HepG2 (cell line): ENCODE results near the gene SBSN. TPM values are rescaled to one million over a fixed set of nuclear protein-coding genes. Genes with fewer than 3 reads are reported as not detected.
A peak's percentile ranks its signal among the peaks of the same experiment; 100 is the strongest.

ENCODE experiments used
- ATAC-seq: fragments of 200-7000 bp; cut with Tn5 transposase; 3 replicates; pipeline ENCODE4 v1.9.1; 2020; ENCODE audit warnings: mild to moderate bottlenecking, moderate library complexity
- BruUV-seq: library from RNA; stranded (reverse); fragments of 400-500 nt; replicated peaks from 2 replicates; lab custom pipeline; 2021; lab: Mats Ljungman, UMichigan
- CTCF ChIA-PET: fragments of 300-600 bp; formaldehyde crosslinking; extraction: SDS; loops from one replicate; lab custom pipeline; 2021; ENCODE audit warnings: low total read pairs, inconsistent platforms, low intra/inter-chr PET ratio; lab: Yijun Ruan, JAX
- POLR2A ChIA-PET: fragments of 350-600 bp; sonication (Branson Sonifier 250); formaldehyde crosslinking; loops from one replicate; lab custom pipeline; 2020; ENCODE audit warnings: antibody characterized with exemption, inconsistent platforms; lab: Yijun Ruan, JAX
- DNase-seq: peaks from one replicate; pipeline ENCODE4 v3.0.0-alpha.2; 2015; ENCODE audit warnings: low spot score
- FAIRE-seq: peaks from 3 replicates; lab custom pipeline; 2011; peaks lifted over from hg19 to GRCh38; lab: Jason Lieb, UNC
- H2AFZ ChIP-seq: one replicate; pipeline ENCODE4 v1.6.1; 2011; ENCODE audit warnings: low read length, inconsistent platforms
- H3K27ac ChIP-seq: fragments of 300-600 bp; 3 replicates; pipeline ENCODE4 v1.8.0; 2011; ENCODE audit warnings: mixed run types, mild to moderate bottlenecking, mixed read lengths, low read length, inconsistent platforms; ENCODE audit not compliant: insufficient read depth; ENCODE audit errors: extremely low read length
- H3K27me3 ChIP-seq, 2 experiments: fragments of 200-600 bp in 1 of 2; 2 replicates in 1 of 2; 3 replicates in 1 of 2; pipeline versions ENCODE4 v1.6.0 to v1.8.0; 2011; ENCODE audit warnings: low read length in 2 of 2, mild to moderate bottlenecking in 2 of 2, moderate library complexity in 2 of 2, inconsistent platforms in 1 of 2; ENCODE audit not compliant: insufficient read depth in 2 of 2, control insufficient read depth in 1 of 2
- H3K36me3 ChIP-seq, 2 experiments: fragments of 200-600 bp in 1 of 2; replicated peaks in 1 of 2; 2 replicates in 1 of 2; 3 replicates in 1 of 2; pipeline versions ENCODE4 v1.5.1 to v1.8.0; 2011; ENCODE audit warnings: low read length in 2 of 2, inconsistent platforms in 1 of 2; ENCODE audit not compliant: insufficient read depth in 2 of 2, control insufficient read depth in 1 of 2
- H3K4me1 ChIP-seq: 2 replicates; pipeline ENCODE4 v1.5.1; 2012; ENCODE audit warnings: low read length, inconsistent platforms; ENCODE audit not compliant: insufficient read depth
- H3K4me2 ChIP-seq: 2 replicates; pipeline ENCODE4 v1.6.0; 2011; ENCODE audit warnings: low read depth, low read length, inconsistent platforms
- H3K4me3 ChIP-seq, 3 experiments: fragments of 200-600 bp in 1 of 3; sonication (generic), shearing (Covaris generic) in 1 of 3; replicated peaks in 1 of 3; 2 replicates each; pipeline ENCODE4 v1.5.1; 2011 to 2016; ENCODE audit warnings: low read length in 3 of 3, inconsistent platforms in 2 of 3, low read depth in 2 of 3, mild to moderate bottlenecking in 2 of 3, control low read depth in 1 of 3, mixed read lengths in 1 of 3; ENCODE audit not compliant: insufficient read depth in 1 of 3
- H3K79me2 ChIP-seq: one replicate; pipeline ENCODE4 v1.6.1; 2011; ENCODE audit warnings: low read length, inconsistent platforms; ENCODE audit not compliant: insufficient read depth
- H3K9ac ChIP-seq: 2 replicates; pipeline ENCODE4 v1.6.0; 2011; ENCODE audit warnings: mild to moderate bottlenecking, low read depth, low read length, inconsistent platforms; ENCODE audit not compliant: insufficient read depth
- H3K9me3 ChIP-seq: 2 replicates; pipeline ENCODE4 v1.5.1; 2012; ENCODE audit warnings: mild to moderate bottlenecking, low read length
- H4K20me1 ChIP-seq: 2 replicates; pipeline ENCODE4 v1.6.0; 2011; ENCODE audit warnings: inconsistent platforms, mild to moderate bottlenecking, low read length, moderate library complexity; ENCODE audit not compliant: insufficient read depth
- ATF6 ChIP-seq: sonication (generic); formaldehyde crosslinking; conservative IDR thresholded peaks from 2 replicates; pipeline ENCODE4 v1.4.0; 2020; ENCODE audit warnings: missing genetic modification reagents
- CCDC6 ChIP-seq: sonication (generic); formaldehyde crosslinking; IDR thresholded peaks from 2 replicates; pipeline ENCODE4 v1.8.1; 2022; ENCODE audit warnings: mild to moderate bottlenecking, missing genetic modification reagents, moderate library complexity
- GABPB1 ChIP-seq: IDR thresholded peaks from 2 replicates; pipeline ENCODE4 v1.6.1; 2016; ENCODE audit warnings: mild to moderate bottlenecking, missing genetic modification reagents, moderate library complexity, missing compliant biosample characterization
- GTF2F1 ChIP-seq: fragments of 150-350 bp; IDR thresholded peaks from 2 replicates; pipeline ENCODE4 v1.6.1; 2014; ENCODE audit warnings: low read length
- SALL2 ChIP-seq: sonication (generic); formaldehyde crosslinking; IDR thresholded peaks from 2 replicates; pipeline ENCODE4 v1.8.1; 2023; ENCODE audit warnings: mild to moderate bottlenecking, missing genetic modification reagents, inconsistent platforms
- SNAI1 ChIP-seq: sonication (generic); formaldehyde crosslinking; IDR thresholded peaks from 2 replicates; pipeline ENCODE4 v1.5.0; 2020; ENCODE audit warnings: mild to moderate bottlenecking, missing genetic modification reagents, borderline replicate concordance
- WGBS: methylation state at CpG from one replicate; pipeline ENCODE4 v1.1.6; 2017; ENCODE audit warnings: low lambda C conversion rate; 5-methylcytosine and 5-hydroxymethylcytosine counted together
- in situ Hi-C: cut with HindIII; loops from 2 replicates; pipeline ENCODE4 v1.10.0; 2017; ENCODE audit warnings: low pct_unique_long_range_greater_than_20kb; ENCODE audit not compliant: extremely low pct_ligation_motif_present
- intact Hi-C: fragments of 100-400 bp; cut with micrococcal nuclease; formaldehyde crosslinking; loops from one replicate; pipeline ENCODE4 v1.10.0; 2022; ENCODE audit not compliant: unreplicated experiment
- polyA plus RNA-seq, 8 experiments: library from polyadenylated mRNA; depleted of rRNA in 3 of 8; stranded (reverse) in 7 of 8; unstranded in 1 of 8; fragments of >200 nt; fragmentation: Illumina TruSeq in 4 of 8; extraction: Trizol in 4 of 8; gene quantifications; 2 replicates each; pipeline versions ENCODE4 v1.2.1 to v1.2.3, GENCODE V29; 2011 to 2016; ENCODE audit warnings: low read depth in 4 of 8, missing spikeins in 1 of 8, mixed read lengths in 1 of 8; ENCODE audit not compliant: insufficient read depth in 1 of 8
- total RNA-seq, 5 experiments: library from RNA; depleted of rRNA; stranded (reverse); fragments of >200 nt; fragmentation: Illumina TruSeq; extraction: Trizol; gene quantifications; 2 replicates each; pipeline ENCODE4 v1.2.3, GENCODE V29; 2016; ENCODE audit warnings: low read depth in 1 of 5
- TF ChIP-seq, protein P1 (sequence below): sonication (generic); formaldehyde crosslinking; IDR thresholded peaks from 2 replicates; pipeline ENCODE4 v1.5.1; 2020; ENCODE audit warnings: mild to moderate bottlenecking, missing genetic modification reagents, moderate library complexity
- TF ChIP-seq, protein P2 (sequence below): sonication (generic); formaldehyde crosslinking; IDR thresholded peaks from 2 replicates; pipeline ENCODE4 v1.5.0; 2020; ENCODE audit warnings: mild to moderate bottlenecking, missing genetic modification reagents, moderate library complexity

SBSN gene
- total and polyA plus RNA-seq, 2 of the 13 experiments (the other 11 are each of a cell fraction or from before 2014, with no cell fraction given), result not detected

DNA sequence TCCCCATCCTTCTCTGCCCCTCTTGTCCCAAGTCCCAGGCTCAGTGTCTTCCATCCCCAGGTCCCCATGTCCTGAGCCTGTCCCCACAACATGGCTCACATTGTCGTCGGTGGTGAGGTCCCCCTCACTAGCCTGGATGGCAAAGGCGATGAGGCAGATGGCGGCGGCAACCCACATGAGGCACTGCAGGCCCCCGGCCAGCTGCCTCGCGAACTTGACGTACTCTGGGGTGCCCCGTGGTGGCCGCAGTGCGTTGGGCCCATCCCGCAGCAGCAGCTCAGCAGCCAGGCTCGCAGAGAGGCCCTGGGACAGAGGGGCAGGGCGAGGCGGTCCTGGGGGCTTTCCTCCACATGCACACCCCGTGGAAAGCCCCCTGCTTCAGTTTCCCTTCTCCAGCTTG, 34.2 kb upstream of the SBSN start:
- no peaks in the 10 kb centered on the region for H3K36me3 ChIP-seq
- intact Hi-C loops, result no loop called here
- no TSS peak for BruUV-seq
- 25% methylated on average over 4 of the region's 17 CpGs for WGBS
- peak; percentile 12; the same call in 2 of the 3 replicates for ATAC-seq
- no peak overlapping the region for H2AFZ ChIP-seq
- no peak overlapping the region for H3K4me3 ChIP-seq
- no peaks in the 10 kb centered on the region for H3K79me2 ChIP-seq
- H3K4me1 ChIP-seq, result peaks cover 24% of the 10 kb centered on the region
- peaks cover 1 to 28% of the 10 kb centered on the region in 2 experiments; a peak in 3 of 5 replicates for H3K27me3 ChIP-seq
- H3K4me2 ChIP-seq, result no peak overlapping the region
- no peak for DNase-seq
- no peak overlapping the region for H3K27ac ChIP-seq
- no peak overlapping the region for H3K9ac ChIP-seq
- ChIA-PET POLR2A (no interaction called here), CTCF (no interaction called here)
- no peaks in the 10 kb centered on the region for H3K9me3 ChIP-seq
- TF ChIP-seq, protein P1, sequence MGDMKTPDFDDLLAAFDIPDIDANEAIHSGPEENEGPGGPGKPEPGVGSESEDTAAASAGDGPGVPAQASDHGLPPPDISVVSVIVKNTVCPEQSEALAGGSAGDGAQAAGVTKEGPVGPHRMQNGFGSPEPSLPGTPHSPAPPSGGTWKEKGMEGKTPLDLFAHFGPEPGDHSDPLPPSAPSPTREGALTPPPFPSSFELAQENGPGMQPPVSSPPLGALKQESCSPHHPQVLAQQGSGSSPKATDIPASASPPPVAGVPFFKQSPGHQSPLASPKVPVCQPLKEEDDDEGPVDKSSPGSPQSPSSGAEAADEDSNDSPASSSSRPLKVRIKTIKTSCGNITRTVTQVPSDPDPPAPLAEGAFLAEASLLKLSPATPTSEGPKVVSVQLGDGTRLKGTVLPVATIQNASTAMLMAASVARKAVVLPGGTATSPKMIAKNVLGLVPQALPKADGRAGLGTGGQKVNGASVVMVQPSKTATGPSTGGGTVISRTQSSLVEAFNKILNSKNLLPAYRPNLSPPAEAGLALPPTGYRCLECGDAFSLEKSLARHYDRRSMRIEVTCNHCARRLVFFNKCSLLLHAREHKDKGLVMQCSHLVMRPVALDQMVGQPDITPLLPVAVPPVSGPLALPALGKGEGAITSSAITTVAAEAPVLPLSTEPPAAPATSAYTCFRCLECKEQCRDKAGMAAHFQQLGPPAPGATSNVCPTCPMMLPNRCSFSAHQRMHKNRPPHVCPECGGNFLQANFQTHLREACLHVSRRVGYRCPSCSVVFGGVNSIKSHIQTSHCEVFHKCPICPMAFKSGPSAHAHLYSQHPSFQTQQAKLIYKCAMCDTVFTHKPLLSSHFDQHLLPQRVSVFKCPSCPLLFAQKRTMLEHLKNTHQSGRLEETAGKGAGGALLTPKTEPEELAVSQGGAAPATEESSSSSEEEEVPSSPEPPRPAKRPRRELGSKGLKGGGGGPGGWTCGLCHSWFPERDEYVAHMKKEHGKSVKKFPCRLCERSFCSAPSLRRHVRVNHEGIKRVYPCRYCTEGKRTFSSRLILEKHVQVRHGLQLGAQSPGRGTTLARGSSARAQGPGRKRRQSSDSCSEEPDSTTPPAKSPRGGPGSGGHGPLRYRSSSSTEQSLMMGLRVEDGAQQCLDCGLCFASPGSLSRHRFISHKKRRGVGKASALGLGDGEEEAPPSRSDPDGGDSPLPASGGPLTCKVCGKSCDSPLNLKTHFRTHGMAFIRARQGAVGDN (CRISPR knock-in tag), result 0 out of 2 replicates have a peak, but pooled peaks have one; percentile 18
- TF ChIP-seq, protein P2, sequence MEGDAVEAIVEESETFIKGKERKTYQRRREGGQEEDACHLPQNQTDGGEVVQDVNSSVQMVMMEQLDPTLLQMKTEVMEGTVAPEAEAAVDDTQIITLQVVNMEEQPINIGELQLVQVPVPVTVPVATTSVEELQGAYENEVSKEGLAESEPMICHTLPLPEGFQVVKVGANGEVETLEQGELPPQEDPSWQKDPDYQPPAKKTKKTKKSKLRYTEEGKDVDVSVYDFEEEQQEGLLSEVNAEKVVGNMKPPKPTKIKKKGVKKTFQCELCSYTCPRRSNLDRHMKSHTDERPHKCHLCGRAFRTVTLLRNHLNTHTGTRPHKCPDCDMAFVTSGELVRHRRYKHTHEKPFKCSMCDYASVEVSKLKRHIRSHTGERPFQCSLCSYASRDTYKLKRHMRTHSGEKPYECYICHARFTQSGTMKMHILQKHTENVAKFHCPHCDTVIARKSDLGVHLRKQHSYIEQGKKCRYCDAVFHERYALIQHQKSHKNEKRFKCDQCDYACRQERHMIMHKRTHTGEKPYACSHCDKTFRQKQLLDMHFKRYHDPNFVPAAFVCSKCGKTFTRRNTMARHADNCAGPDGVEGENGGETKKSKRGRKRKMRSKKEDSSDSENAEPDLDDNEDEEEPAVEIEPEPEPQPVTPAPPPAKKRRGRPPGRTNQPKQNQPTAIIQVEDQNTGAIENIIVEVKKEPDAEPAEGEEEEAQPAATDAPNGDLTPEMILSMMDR, result 0 out of 2 replicates have a peak, but pooled peaks have one; percentile 8
- no peak for TF ChIP-seq GABPB1
- no peak for TF ChIP-seq GTF2F1
- TF ChIP-seq SNAI1 (CRISPR knock-in tag), result no peak
- TF ChIP-seq CCDC6, result no peak
- no peak for TF ChIP-seq SALL2 (CRISPR knock-in tag)
- TF ChIP-seq ATF6 (CRISPR knock-in tag), result no peak
- in situ Hi-C loops, result no loop called here
- FAIRE-seq, result no peak
- no peaks in the 10 kb centered on the region for H4K20me1 ChIP-seq
